ENCODE results near the gene MAD1L1. TPM values are rescaled to one million over a fixed set of nuclear protein-coding genes. Genes with fewer than 3 reads are reported as not detected.

MAD1L1 gene
- total RNA-seq, 1 donor from 2014 or later, result 48.4 TPM

DNA sequence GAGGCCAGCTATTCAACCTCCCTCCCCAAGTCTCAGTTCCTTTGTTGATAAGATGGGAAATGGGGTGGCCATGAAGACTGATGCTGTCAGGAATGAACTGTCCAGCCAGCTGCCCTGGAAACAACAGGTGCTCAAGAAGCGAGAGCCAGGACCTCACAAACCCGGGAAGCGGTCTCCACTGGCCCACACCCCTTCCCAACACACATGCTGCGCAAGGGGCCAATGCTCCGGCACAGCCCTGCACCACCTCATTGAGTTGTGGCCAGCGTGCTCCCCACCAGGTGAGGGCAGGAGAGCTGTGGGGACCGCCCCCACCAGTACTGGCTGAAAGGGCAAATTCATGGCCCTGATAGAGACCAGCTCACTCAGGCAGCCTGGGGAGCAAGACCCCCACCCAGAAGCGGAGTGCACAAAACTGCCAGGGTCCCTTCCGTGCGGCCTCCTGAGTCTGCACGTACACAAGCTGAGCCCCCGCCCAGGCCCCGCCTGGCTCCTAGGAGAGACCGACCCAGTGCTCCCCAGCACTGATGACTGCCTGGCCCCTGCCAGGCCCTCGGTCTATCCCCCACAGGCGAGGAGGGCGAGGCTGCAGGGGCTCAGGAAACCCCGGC lies 216.6 kb downstream of the MAD1L1 start:
- Histone ChIP-seq H3K4me3 (no peak overlapping the region), H3K27me3 (no peaks in the 10 kb centered on the region), H3K9me3 (no peaks in the 10 kb centered on the region), H3K36me3 (no peaks in the 10 kb centered on the region), H3K4me1 (peaks cover 13% of the 10 kb centered on the region), H3K27ac (no peak overlapping the region)
- intact Hi-C loops (cut with DNase I), result no loop called here
- ATAC-seq (no peak), DNase-seq (peak; percentile 36)
- TF ChIP-seq, protein P1, sequence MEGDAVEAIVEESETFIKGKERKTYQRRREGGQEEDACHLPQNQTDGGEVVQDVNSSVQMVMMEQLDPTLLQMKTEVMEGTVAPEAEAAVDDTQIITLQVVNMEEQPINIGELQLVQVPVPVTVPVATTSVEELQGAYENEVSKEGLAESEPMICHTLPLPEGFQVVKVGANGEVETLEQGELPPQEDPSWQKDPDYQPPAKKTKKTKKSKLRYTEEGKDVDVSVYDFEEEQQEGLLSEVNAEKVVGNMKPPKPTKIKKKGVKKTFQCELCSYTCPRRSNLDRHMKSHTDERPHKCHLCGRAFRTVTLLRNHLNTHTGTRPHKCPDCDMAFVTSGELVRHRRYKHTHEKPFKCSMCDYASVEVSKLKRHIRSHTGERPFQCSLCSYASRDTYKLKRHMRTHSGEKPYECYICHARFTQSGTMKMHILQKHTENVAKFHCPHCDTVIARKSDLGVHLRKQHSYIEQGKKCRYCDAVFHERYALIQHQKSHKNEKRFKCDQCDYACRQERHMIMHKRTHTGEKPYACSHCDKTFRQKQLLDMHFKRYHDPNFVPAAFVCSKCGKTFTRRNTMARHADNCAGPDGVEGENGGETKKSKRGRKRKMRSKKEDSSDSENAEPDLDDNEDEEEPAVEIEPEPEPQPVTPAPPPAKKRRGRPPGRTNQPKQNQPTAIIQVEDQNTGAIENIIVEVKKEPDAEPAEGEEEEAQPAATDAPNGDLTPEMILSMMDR (IDR thresholded peaks at IDR 0.05), result no peak

DNA sequence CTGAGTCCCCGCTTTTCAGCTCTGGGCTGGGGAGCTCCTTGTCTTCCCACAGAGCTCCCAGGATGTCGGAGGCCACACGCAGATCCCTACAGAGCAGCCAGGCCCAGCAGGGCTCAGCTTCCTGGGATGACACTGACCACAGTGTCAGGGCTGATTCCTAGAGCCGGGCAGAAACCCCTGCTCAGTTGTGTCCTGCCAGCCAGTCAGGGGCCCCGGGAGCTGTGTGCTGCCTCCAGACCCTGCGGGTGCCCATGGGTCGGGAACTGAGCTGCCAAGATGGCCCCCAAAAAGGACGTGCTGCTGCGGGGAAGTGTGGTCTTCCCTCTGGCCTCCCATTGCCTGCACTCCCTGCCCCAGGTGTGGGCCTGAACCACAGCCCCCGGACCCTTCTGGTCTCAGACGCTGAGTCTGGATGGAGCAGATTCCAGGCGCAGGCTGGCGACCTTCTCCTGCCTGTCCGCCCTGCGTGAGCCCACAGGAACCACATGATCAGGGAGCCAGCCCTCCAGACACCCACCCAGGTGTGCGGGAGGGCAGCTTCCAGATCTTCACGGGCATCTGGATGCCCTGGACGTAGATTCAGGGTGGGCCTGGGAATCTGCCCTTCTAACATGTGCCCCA lies 217.4 kb downstream of the MAD1L1 start:
- DNase-seq (peak; percentile 47), ATAC-seq (no peak)
- Histone ChIP-seq H3K9me3 (no peaks in the 10 kb centered on the region), H3K4me1 (peaks cover 11% of the 10 kb centered on the region), H3K4me3 (no peak overlapping the region), H3K36me3 (no peaks in the 10 kb centered on the region), H3K27ac (no peak overlapping the region), H3K27me3 (no peaks in the 10 kb centered on the region)
- TF ChIP-seq, protein P1 (IDR thresholded peaks at IDR 0.05), result no peak
- intact Hi-C loops (cut with DNase I), result no loop called here

DNA sequence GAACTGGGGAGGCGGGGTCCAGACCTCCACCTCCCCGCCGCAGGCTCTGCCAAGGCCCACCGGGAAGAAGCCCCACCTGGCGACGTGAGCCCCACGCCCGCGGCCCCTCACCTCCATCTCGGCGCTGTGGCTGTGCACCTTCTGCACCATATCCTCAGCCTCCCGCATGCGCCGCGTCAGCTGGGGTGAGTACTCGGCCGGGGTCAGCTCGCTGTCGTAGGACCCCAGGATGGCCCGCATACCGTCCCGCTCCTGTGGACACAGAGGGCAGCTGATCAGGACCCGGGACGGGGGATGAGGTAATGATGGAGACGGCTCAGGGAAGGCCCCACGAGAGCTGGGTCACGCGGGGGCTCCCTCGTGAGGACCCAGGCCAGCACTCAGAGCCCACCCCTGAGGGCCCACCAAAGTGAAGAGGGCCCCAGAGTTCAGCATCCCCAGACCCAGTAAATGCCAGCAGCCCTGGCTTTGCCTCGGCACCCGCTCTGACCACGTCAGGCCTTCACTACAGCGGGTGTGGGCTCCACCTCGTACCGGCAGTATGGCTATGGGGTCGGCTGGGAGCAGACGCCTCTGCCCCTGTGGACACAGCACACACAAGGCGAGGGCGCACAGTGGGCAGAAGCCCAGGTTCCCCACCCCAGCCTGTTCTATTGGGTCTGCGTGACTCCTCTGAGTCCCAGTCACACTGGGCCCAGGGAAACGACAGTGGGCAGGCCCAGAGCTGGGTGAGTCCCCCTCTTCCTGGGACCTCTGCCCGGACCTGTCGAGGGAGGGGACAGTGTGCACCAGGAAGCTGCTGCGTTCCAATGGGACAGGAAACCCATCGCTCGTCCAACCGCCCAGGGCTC lies 218.1 kb downstream of the MAD1L1 start:
- TF ChIP-seq, protein P1 (IDR thresholded peaks at IDR 0.05), result no peak
- no peak overlapping the region for H3K4me3 ChIP-seq
- H3K27me3 ChIP-seq, result no peaks in the 10 kb centered on the region
- intact Hi-C loops (cut with DNase I), result no loop called here
- no peaks in the 10 kb centered on the region for H3K9me3 ChIP-seq
- no peak overlapping the region for H3K27ac ChIP-seq
- no peaks in the 10 kb centered on the region for H3K36me3 ChIP-seq
- ATAC-seq, result no peak
- peak; percentile 58 for DNase-seq
- H3K4me1 ChIP-seq, result peaks cover 3% of the 10 kb centered on the region

DNA sequence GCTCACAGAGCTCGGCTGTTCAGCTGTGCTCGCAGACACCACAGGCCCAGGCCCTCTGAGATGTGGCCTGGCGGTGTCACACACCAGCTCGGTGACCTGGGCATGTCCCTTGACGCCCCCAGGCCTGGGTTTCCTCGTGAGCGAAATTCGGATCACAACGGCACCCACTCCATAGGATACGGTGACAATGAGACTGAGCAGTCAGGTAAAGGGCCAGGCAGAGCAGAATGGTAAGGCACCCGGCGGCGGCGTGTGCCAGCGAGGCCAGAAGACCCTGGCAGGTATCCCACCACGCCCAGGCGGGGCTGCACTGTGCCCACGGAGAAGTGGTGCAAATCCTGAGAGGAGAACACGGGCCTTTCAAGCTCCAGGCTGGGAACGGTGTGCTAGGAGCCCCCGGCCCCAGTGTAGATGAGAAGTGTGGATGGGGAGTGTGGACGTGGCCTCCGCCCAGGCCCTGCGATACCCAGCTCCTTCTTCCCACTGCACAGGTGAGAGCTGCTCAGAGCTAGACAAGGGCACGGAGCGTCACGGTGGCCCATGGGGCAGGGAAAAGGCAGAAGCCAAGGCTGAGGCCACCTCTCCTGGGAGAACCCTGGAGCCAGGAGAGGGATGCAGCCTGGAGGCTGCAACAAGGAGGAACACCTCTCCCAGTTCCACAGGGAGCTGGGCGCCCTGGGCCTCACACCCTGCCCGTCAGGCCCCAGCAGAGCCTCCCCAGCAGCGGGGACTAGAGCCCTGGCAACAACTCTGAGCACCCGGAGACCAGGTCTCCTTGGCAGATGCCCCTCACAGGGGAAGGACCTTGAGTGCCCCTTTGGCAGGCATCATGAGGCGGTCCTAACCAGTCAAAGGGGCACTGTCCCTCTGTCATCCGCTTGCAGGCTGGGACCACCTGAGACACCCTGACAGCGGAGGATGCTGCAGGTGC lies 219.1 kb downstream of the MAD1L1 start:
- intact Hi-C loops (cut with DNase I), result no loop called here
- ATAC-seq (no peak), DNase-seq (peak; percentile 47)
- H3K27me3 ChIP-seq, result no peaks in the 10 kb centered on the region
- H3K4me1 ChIP-seq, result no peaks in the 10 kb centered on the region
- H3K27ac ChIP-seq, result no peak overlapping the region
- no peak overlapping the region for H3K4me3 ChIP-seq
- no peaks in the 10 kb centered on the region for H3K36me3 ChIP-seq
- TF ChIP-seq, protein P1 (IDR thresholded peaks at IDR 0.05), result no peak
- no peaks in the 10 kb centered on the region for H3K9me3 ChIP-seq

DNA sequence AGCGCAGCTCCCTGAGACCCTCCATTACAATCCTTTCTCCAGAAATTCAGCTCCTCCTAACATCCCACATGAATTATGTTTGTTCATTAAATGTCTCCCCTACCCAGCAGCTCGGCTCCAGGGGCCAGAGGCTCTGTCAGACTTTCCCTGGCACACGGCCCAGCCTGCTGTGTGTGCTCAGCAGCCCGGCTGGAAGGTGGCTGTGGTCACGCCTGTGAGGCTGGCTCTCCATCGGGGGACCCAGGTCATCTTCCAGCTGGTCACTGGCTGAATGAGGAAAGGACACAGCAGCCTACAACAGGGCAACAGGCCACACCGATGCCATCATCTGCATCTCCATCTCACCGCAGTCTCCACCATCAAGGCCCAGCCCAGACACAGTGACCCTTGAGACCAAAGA lies 219.8 kb downstream of the MAD1L1 start:
- no peaks in the 10 kb centered on the region for H3K4me1 ChIP-seq
- no peak overlapping the region for H3K4me3 ChIP-seq
- DNase-seq (peak; percentile 59), ATAC-seq (no peak)
- H3K9me3 ChIP-seq, result no peaks in the 10 kb centered on the region
- no peak overlapping the region for H3K27ac ChIP-seq
- TF ChIP-seq, protein P1 (IDR thresholded peaks at IDR 0.05), result no peak
- intact Hi-C loops (cut with DNase I), result no loop called here
- no peaks in the 10 kb centered on the region for H3K27me3 ChIP-seq
- H3K36me3 ChIP-seq, result no peaks in the 10 kb centered on the region

All from upper lobe of right lung (tissue), 1 donor.